Chondrocyte (in vitro differentiated cells): Measurements from ENCODE around the gene F11. TPM values are rescaled to one million over a fixed set of nuclear protein-coding genes. Genes with fewer than 3 reads are reported as not detected.

Source experiments
- DNase-seq: peaks from one replicate; pipeline ENCODE4 v3.0.0; 2021; ENCODE audit warnings: mixed read lengths, low spot score
- H3K27ac Mint-ChIP-seq: one replicate; pipeline ENCODE4 v1.8.0; 2021; ENCODE audit warnings: mild to moderate bottlenecking, moderate library complexity, mixed read lengths; ENCODE audit not compliant: unreplicated experiment
- H3K27me3 Mint-ChIP-seq: 2 replicates; pipeline ENCODE4 v1.8.0; 2021; ENCODE audit warnings: low read depth, mixed read lengths
- H3K36me3 Mint-ChIP-seq: 2 replicates; pipeline ENCODE4 v1.8.0; 2021; ENCODE audit warnings: low read depth, mixed read lengths
- H3K4me1 Mint-ChIP-seq: 2 replicates; pipeline ENCODE4 v1.8.0; 2021; ENCODE audit warnings: low read depth, mild to moderate bottlenecking, mixed read lengths
- H3K4me3 Mint-ChIP-seq: one replicate; pipeline ENCODE4 v1.8.0; 2021; ENCODE audit warnings: mild to moderate bottlenecking, moderate library complexity, mixed read lengths; ENCODE audit not compliant: unreplicated experiment
- H3K9me3 Mint-ChIP-seq: 2 replicates; pipeline ENCODE4 v1.8.0; 2021; ENCODE audit warnings: low read depth, mixed read lengths
- CTCF ChIP-seq: fragments of 200-600 bp; sonication (generic); IDR thresholded peaks from 2 replicates; pipeline ENCODE4 v1.5.0; 2021; ENCODE audit warnings: antibody characterized with exemption, mild to moderate bottlenecking, moderate library complexity
- total RNA-seq: library from RNA; stranded (reverse); gene quantifications from 3 replicates; pipeline ENCODE4 v1.2.1, GENCODE V29; 2021

The F11 gene
- total RNA-seq, 1 donor from 2014 or later = not detected

- no peak for DNase-seq
- H3K27me3 Mint-ChIP-seq = peaks cover 4% of the 10 kb centered on the region
Observed at GRCh38 chr4:186297013-186297645, 31.1 kb downstream of the F11 start.

DNA sequence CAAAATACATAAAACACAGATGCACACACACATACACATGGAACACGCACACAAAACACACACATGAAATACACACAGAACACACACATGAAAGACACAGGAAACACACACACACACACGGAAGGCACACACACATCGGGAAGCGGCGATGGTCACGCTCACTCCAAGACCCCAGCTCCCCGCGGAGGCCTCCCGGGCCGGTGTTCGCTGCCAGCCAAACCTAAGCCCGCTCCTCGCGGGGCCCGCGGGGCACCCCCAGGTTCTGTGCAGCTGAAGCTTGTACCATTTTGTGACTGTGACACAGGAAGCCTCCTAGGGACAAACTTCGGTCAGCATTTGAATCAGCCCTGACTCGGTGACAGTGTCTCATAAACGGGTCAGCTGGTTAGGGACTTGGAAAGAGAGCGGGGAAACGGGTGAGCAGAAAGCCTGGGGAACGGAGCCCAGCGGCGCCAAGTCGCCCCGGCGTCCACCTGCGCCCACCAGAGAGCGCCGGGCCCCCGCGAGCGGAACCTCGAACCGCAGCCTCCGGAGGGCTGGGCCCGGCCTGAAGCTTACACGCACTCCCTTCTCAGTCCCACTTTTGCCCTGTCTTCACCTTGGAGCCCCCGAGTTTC is 32.1 kb downstream of the F11 start:
- DNase-seq = no peak
- H3K4me3 Mint-ChIP-seq = no peak overlapping the region
- H3K36me3 Mint-ChIP-seq = no peaks in the 10 kb centered on the region
- no peak overlapping the region for H3K27ac Mint-ChIP-seq
- H3K9me3 Mint-ChIP-seq = no peaks in the 10 kb centered on the region
- no peaks in the 10 kb centered on the region for H3K4me1 Mint-ChIP-seq
- peaks cover 11% of the 10 kb centered on the region for H3K27me3 Mint-ChIP-seq
- no peak for TF ChIP-seq CTCF

More at GRCh38 chr4:186297013-186297645, 31.1 kb downstream of the F11 start:
- Mint-ChIP-seq H3K4me3 (no peak overlapping the region), H3K27ac (no peak overlapping the region), H3K36me3 (no peaks in the 10 kb centered on the region), H3K4me1 (no peaks in the 10 kb centered on the region), H3K9me3 (no peaks in the 10 kb centered on the region)
- TF ChIP-seq CTCF = peak; percentile 89

DNA sequence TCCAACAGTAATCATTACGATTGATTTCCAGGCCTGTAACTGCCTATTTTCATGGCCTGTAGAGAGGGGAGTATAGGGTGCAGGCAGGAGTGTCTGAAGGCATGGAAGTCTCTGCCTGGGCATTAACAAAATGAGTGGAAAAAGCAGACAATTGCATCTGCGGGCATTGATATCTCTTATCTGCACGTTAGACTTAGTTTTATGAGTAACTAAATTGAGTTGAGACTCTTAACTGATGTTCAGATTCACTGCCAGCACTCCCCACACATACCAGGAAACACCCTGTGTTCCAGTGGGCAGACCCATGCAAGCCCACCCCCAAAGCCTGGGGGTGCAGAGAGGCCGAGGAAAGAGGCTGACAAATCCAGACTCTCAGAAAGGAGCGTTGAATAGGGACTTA is 33.3 kb downstream of the F11 start:
- DNase-seq = no peak
- Mint-ChIP-seq H3K36me3 (no peaks in the 10 kb centered on the region), H3K27ac (no peak overlapping the region), H3K4me3 (no peak overlapping the region), H3K9me3 (no peaks in the 10 kb centered on the region), H3K27me3 (peaks cover 12% of the 10 kb centered on the region), H3K4me1 (no peaks in the 10 kb centered on the region)
- no peak for TF ChIP-seq CTCF

DNA sequence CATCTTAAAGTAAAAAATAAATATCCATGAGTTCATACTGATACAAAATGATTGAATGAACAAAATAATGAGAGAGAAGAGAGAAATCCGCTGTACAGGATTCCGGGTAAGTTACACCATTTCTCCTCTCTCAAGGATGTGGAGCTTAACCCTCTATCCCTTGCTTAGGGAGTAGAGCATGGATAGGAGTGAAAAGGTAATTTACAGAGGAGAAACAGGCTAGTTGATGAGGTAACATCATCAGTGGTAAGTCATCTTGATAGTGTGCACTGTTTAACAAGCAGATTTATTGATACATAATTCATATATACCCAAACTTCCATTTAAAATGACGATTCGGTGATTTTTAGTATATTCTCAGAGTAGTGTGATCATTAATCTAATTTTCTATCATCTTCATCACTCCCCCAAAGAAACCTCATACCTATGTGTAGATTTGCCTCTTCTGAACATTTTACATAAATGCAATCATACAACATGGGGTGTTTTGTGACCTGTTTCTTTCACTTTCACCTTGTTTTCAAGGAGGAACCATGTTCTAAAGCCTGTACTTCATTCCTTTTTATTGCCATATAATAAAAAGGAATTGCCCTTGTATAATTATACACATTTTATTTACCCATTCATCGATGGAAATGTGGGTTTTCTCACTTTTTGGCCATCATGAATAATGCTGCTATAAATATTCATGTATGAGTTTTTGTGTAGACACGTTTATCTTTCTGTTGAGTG is 34.8 kb downstream of the F11 start:
- Mint-ChIP-seq H3K4me1 (peaks cover 6% of the 10 kb centered on the region), H3K4me3 (no peak overlapping the region), H3K36me3 (no peaks in the 10 kb centered on the region), H3K27ac (no peak overlapping the region), H3K27me3 (peaks cover 21% of the 10 kb centered on the region), H3K9me3 (no peaks in the 10 kb centered on the region)
- no peak for TF ChIP-seq CTCF
- no peak for DNase-seq

- H3K4me1 Mint-ChIP-seq = peaks cover 6% of the 10 kb centered on the region
- TF ChIP-seq CTCF = no peak
- H3K9me3 Mint-ChIP-seq = no peaks in the 10 kb centered on the region
- peaks cover 38% of the 10 kb centered on the region for H3K27me3 Mint-ChIP-seq
- no peaks in the 10 kb centered on the region for H3K36me3 Mint-ChIP-seq
- DNase-seq = no peak
- H3K27ac Mint-ChIP-seq = no peak overlapping the region
- H3K4me3 Mint-ChIP-seq = no peak overlapping the region
Observed at GRCh38 chr4:186304216-186304615, 38.2 kb downstream of the F11 start.
